Loucy (cell line): ENCODE measurements around the gene CCRL2.

Source experiments
- H2AFZ ChIP-seq: fragments of 200-600 bp; sonication (generic); 2 replicates; pipeline ENCODE4 v1.6.0; 2016; ENCODE audit warnings: antibody characterized with exemption, mild to moderate bottlenecking, low read length, moderate library complexity
- H3F3A ChIP-seq: fragments of 200-600 bp; 2 replicates; pipeline ENCODE4 v1.6.0; 2016; ENCODE audit warnings: antibody characterized with exemption, low read depth, mild to moderate bottlenecking
- H3K27me3 ChIP-seq: fragments of 200-600 bp; sonication (generic); 2 replicates; pipeline ENCODE4 v1.6.1; 2014; ENCODE audit warnings: low read length, mild to moderate bottlenecking; ENCODE audit not compliant: insufficient read depth, poor library complexity, severe bottlenecking
- H3K36me3 ChIP-seq: fragments of 200-600 bp; sonication (generic); 2 replicates; pipeline ENCODE4 v1.6.1; 2016; ENCODE audit warnings: low read length; ENCODE audit not compliant: insufficient read depth
- H3K4me1 ChIP-seq: fragments of 200-600 bp; sonication (generic); 2 replicates; pipeline ENCODE4 v1.5.1; 2014; ENCODE audit warnings: low read length, mild to moderate bottlenecking; ENCODE audit not compliant: insufficient read depth, poor library complexity, severe bottlenecking
- H3K4me2 ChIP-seq: fragments of 200-600 bp; sonication (generic); 2 replicates; pipeline ENCODE4 v1.6.0; 2014; ENCODE audit warnings: antibody characterized with exemption, low read length, low read depth, mild to moderate bottlenecking; ENCODE audit not compliant: poor library complexity, severe bottlenecking
- H3K4me3 ChIP-seq: fragments of 200-600 bp; sonication (generic); 2 replicates; pipeline ENCODE4 v1.5.1; 2014; ENCODE audit warnings: low read length, mild to moderate bottlenecking, mixed read lengths; ENCODE audit not compliant: poor library complexity, severe bottlenecking
- H3K79me2 ChIP-seq: fragments of 200-600 bp; sonication (generic); 2 replicates; pipeline ENCODE4 v1.6.1; 2014; ENCODE audit warnings: low read length; ENCODE audit not compliant: insufficient read depth
- H3K9ac ChIP-seq: fragments of 200-600 bp; sonication (generic); 2 replicates; pipeline ENCODE4 v1.6.0; 2014; ENCODE audit warnings: mild to moderate bottlenecking, low read depth, low read length, moderate library complexity; ENCODE audit not compliant: poor library complexity, severe bottlenecking
- H3K9me2 ChIP-seq: fragments of 200-600 bp; sonication (generic); replicated peaks from 2 replicates; pipeline ENCODE4 v1.6.1; 2016; ENCODE audit warnings: low read depth, low read length, mixed read lengths
- H3K9me3 ChIP-seq: fragments of 200-600 bp; sonication (generic); 2 replicates; pipeline ENCODE4 v1.6.1; 2014; ENCODE audit warnings: mild to moderate bottlenecking, antibody characterized with exemption, low read length, low read depth; ENCODE audit not compliant: insufficient read depth
- H4K20me1 ChIP-seq: fragments of 200-600 bp; sonication (generic); 2 replicates; pipeline ENCODE4 v1.6.0; 2014; ENCODE audit warnings: antibody characterized with exemption, low read length, mild to moderate bottlenecking; ENCODE audit not compliant: insufficient read depth, poor library complexity, severe bottlenecking
- EZH2phosphoT487 ChIP-seq: fragments of 200-600 bp; IDR thresholded peaks from 2 replicates; pipeline ENCODE4 v1.6.1; 2018; ENCODE audit warnings: antibody characterized with exemption, mild to moderate bottlenecking, moderate library complexity, borderline replicate concordance
- TF ChIP-seq, protein P1 (sequence below): fragments of 200-600 bp; sonication (generic); conservative IDR thresholded peaks from 2 replicates; pipeline ENCODE4 v1.5.1; 2014; ENCODE audit warnings: mild to moderate bottlenecking, antibody characterized with exemption, low read length

Gene CCRL2

DNA sequence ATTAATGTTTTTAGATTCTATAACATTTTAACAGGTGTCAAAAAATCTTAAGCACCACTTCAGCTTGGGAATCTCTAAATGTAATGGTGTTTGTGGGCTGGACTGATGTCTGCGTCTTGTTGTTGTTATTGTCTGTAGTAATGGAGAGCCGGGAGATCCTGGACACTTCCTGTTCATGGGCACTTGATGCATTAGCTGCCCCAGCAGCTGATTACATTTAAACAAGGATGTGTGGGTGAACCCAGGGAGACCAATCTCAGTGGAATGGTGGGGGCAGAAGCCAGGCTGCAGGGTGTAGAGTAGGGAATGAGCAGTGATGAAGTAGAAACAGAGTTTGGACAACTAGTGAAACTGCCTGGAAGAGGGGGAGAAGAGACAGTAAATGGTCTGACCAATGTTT, 8.0 kb upstream of the CCRL2 start:
- H3K4me1 ChIP-seq, result no peaks in the 10 kb centered on the region
- H3K9me3 ChIP-seq, result no peaks in the 10 kb centered on the region
- H3K36me3 ChIP-seq, result no peaks in the 10 kb centered on the region
- no peaks in the 10 kb centered on the region for H3K27me3 ChIP-seq
- no peaks in the 10 kb centered on the region for H3K79me2 ChIP-seq
- no peak overlapping the region for H3K4me2 ChIP-seq
- H3F3A ChIP-seq, result no peaks in the 10 kb centered on the region
- no peak overlapping the region for H3K9ac ChIP-seq
- no peaks in the 10 kb centered on the region for H3K9me2 ChIP-seq
- no peaks in the 10 kb centered on the region for H4K20me1 ChIP-seq
- H3K4me3 ChIP-seq, result no peak overlapping the region
- no peak overlapping the region for H2AFZ ChIP-seq
- no peak for TF ChIP-seq EZH2phosphoT487
- TF ChIP-seq, protein P1, sequence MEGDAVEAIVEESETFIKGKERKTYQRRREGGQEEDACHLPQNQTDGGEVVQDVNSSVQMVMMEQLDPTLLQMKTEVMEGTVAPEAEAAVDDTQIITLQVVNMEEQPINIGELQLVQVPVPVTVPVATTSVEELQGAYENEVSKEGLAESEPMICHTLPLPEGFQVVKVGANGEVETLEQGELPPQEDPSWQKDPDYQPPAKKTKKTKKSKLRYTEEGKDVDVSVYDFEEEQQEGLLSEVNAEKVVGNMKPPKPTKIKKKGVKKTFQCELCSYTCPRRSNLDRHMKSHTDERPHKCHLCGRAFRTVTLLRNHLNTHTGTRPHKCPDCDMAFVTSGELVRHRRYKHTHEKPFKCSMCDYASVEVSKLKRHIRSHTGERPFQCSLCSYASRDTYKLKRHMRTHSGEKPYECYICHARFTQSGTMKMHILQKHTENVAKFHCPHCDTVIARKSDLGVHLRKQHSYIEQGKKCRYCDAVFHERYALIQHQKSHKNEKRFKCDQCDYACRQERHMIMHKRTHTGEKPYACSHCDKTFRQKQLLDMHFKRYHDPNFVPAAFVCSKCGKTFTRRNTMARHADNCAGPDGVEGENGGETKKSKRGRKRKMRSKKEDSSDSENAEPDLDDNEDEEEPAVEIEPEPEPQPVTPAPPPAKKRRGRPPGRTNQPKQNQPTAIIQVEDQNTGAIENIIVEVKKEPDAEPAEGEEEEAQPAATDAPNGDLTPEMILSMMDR, result no peak

DNA sequence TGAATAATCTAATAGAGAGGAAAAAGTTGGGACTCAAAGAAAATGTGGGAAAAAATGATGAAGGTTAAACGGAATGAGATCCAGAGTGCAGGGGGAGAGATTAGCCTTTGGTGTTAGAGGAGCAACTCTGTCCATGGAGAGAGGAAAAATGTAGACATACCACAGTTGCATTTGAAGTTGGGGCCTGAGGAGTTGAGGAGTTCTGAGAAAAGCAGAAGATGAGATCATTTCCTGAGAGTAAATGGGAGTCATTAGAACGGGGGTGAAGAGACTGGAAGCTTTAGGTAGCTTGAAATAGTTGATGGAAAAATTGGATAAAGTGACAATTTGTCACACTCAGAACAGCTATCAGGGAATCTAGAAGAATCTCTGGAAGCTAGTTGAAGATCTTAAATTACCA, 7.5 kb upstream of the CCRL2 start:
- Histone ChIP-seq H3K9me2 (no peaks in the 10 kb centered on the region), H2AFZ (no peak overlapping the region), H3K9ac (no peak overlapping the region), H3K36me3 (no peaks in the 10 kb centered on the region), H3K27me3 (no peaks in the 10 kb centered on the region), H4K20me1 (no peaks in the 10 kb centered on the region), H3K4me1 (no peaks in the 10 kb centered on the region), H3K4me3 (no peak overlapping the region), H3F3A (no peaks in the 10 kb centered on the region), H3K79me2 (no peaks in the 10 kb centered on the region), H3K4me2 (no peak overlapping the region), H3K9me3 (no peaks in the 10 kb centered on the region)
- TF ChIP-seq EZH2phosphoT487, result no peak
- TF ChIP-seq, protein P1, result no peak

DNA sequence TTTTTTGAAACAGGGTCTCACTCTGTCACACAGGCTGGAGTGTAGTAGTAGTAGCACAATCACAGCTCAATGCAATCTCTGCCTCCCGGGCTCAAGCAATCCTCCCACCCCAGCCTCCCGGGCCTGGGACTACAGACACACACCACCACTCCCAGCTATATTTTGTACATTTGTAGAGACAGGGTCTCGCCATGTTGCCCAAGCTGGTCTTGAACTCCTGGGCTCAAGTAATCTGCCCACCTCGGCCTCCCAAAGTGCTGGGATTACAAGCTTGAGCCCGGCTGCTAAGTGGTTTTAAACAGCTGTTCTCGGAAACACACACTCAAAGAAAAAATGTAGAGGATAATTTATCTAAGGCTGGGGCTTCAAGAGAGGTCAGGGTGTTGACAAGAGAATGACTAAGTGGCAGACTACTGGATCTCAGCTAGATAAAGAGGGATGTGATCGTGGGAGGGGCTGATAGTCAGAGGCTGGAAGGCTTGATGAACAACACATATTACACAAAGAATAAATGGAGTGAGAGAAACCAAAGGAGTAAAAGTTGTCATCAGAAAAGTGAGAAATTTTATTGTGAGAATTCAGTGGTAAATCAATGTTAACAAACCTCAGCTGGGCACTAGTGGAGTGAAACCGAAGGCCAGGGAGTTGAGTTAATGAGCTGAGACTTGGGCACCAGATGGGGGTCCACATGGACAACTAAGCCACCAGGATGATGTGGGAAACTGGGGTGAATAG, 6.9 kb upstream of the CCRL2 start:
- H2AFZ ChIP-seq, result no peak overlapping the region
- no peak overlapping the region for H3K4me3 ChIP-seq
- H3K9me3 ChIP-seq, result no peaks in the 10 kb centered on the region
- no peaks in the 10 kb centered on the region for H3K9me2 ChIP-seq
- no peak overlapping the region for H3K9ac ChIP-seq
- H3F3A ChIP-seq, result no peaks in the 10 kb centered on the region
- H3K4me2 ChIP-seq, result no peak overlapping the region
- no peaks in the 10 kb centered on the region for H3K27me3 ChIP-seq
- no peaks in the 10 kb centered on the region for H3K79me2 ChIP-seq
- H4K20me1 ChIP-seq, result no peaks in the 10 kb centered on the region
- no peaks in the 10 kb centered on the region for H3K4me1 ChIP-seq
- H3K36me3 ChIP-seq, result no peaks in the 10 kb centered on the region
- TF ChIP-seq, protein P1, result no peak
- TF ChIP-seq EZH2phosphoT487, result no peak
